Subcutaneous adipose tissue (tissue), 4 donors: ENCODE results near the gene CNOT2. TPM values are rescaled to one million over a fixed set of nuclear protein-coding genes. Genes with fewer than 3 reads are reported as not detected.

Experiments used
- total RNA-seq, 4 donors: library from RNA; depleted of rRNA; stranded (reverse); fragments of >200 nt; gene quantifications; one replicate each; pipeline ENCODE4 v1.1.0, GENCODE V29; 2016
- TF ChIP-seq, protein P1 (sequence below): fragments of 450-650 bp; IDR thresholded peaks from one replicate; pipeline ENCODE4 v1.5.1; 2016; ENCODE audit warnings: low read depth, mild to moderate bottlenecking, control low read depth, antibody characterized with exemption, moderate library complexity

CNOT2 gene
- total RNA-seq, 4 donors from 2014 or later, result 115 to 211 (median 141) TPM

DNA sequence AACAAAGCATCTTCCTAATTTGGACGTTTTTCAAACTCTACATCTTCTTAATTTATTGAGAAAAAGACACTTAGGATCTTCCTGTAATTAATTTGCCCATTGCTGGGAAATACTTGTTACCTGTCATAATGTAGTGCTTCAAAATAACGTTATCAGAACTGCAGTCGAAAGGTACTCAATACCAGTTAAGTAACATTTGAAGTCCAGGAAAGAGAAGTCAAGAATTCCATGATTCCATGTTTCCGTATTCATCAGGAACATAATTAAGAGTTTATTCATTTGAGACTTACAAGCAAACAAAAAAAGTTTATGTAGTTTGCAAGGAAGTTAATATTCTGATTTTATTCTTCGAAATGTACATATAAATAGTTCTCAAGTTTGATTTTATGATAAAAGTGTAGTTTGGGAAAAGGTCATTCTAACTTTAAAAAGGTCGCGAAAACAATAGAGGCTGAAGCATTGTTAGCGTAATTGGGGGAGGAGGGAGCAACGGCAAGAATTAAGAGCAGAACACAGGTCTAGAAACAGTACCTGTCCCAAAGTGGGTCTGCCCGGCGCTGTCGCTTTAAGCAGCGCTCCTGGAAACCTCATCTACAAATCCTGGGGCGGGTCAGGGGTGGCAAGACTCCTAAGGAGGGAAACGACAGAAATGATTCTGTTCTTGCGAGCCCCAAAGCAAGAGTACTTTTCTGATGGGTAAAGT, 121.6 kb downstream of the CNOT2 start:
- TF ChIP-seq, protein P1, sequence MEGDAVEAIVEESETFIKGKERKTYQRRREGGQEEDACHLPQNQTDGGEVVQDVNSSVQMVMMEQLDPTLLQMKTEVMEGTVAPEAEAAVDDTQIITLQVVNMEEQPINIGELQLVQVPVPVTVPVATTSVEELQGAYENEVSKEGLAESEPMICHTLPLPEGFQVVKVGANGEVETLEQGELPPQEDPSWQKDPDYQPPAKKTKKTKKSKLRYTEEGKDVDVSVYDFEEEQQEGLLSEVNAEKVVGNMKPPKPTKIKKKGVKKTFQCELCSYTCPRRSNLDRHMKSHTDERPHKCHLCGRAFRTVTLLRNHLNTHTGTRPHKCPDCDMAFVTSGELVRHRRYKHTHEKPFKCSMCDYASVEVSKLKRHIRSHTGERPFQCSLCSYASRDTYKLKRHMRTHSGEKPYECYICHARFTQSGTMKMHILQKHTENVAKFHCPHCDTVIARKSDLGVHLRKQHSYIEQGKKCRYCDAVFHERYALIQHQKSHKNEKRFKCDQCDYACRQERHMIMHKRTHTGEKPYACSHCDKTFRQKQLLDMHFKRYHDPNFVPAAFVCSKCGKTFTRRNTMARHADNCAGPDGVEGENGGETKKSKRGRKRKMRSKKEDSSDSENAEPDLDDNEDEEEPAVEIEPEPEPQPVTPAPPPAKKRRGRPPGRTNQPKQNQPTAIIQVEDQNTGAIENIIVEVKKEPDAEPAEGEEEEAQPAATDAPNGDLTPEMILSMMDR, result no peak

- TF ChIP-seq, protein P1, result no peak
Measured at GRCh38 chr12:70365398-70365647, 122.1 kb downstream of the CNOT2 start.

- TF ChIP-seq, protein P1, result no peak
Measured at GRCh38 chr12:70365648-70366518, 122.7 kb downstream of the CNOT2 start, which contains the start of gene KCNMB4. Gene KCNMB4 (plus strand): TSS chr12:70366290. CDS start chr12:70366735, 445 bp downstream.

DNA sequence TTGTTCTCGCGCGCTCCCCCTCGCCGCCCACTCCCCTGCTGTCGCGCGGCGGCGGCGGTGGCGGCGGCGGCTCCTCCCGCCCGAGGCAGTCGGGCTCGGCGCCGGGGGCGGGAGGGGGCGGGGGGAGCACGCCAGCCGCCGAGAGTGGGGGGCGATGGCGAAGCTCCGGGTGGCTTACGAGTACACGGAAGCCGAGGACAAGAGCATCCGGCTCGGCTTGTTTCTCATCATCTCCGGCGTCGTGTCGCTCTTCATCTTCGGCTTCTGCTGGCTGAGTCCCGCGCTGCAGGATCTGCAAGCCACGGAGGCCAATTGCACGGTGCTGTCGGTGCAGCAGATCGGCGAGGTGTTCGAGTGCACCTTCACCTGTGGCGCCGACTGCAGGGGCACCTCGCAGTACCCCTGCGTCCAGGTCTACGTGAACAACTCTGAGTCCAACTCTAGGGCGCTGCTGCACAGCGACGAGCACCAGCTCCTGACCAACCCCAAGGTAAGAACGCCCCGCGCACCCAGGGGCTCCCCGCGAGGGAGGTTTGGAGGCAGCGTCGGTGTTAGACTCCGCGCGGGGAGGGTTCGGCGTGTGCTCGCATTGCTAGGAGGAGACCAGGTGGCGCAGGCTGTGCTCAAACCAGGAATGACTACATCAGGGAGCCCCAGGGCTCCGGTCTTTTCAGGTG, 123.5 kb downstream of the CNOT2 start:
- TF ChIP-seq, protein P1, result no peak

GRCh38 chr12:70367258-70368141, 124.3 kb downstream of the CNOT2 start:
- TF ChIP-seq, protein P1, result no peak

- TF ChIP-seq, protein P1, result no peak
Measured at GRCh38 chr12:70372881-70373280, 129.6 kb downstream of the CNOT2 start.
